HepG2 (cell line): ENCODE data around the gene MTRR. TPM values are rescaled to one million over a fixed set of nuclear protein-coding genes. Genes with fewer than 3 reads are reported as not detected.

Source experiments
- ATAC-seq: fragments of 200-7000 bp; cut with Tn5 transposase; 3 replicates; pipeline ENCODE4 v1.9.1; 2020; ENCODE audit warnings: mild to moderate bottlenecking, moderate library complexity
- BruUV-seq: library from RNA; stranded (reverse); fragments of 400-500 nt; replicated peaks from 2 replicates; lab custom pipeline; 2021; lab: Mats Ljungman, UMichigan
- CTCF ChIA-PET: fragments of 300-600 bp; formaldehyde crosslinking; extraction: SDS; loops from one replicate; lab custom pipeline; 2021; ENCODE audit warnings: low total read pairs, inconsistent platforms, low intra/inter-chr PET ratio; lab: Yijun Ruan, JAX
- POLR2A ChIA-PET: fragments of 350-600 bp; sonication (Branson Sonifier 250); formaldehyde crosslinking; loops from one replicate; lab custom pipeline; 2020; ENCODE audit warnings: antibody characterized with exemption, inconsistent platforms; lab: Yijun Ruan, JAX
- DNase-seq: peaks from one replicate; pipeline ENCODE4 v3.0.0-alpha.2; 2015; ENCODE audit warnings: low spot score
- FAIRE-seq: peaks from 3 replicates; lab custom pipeline; 2011; peaks lifted over from hg19 to GRCh38; lab: Jason Lieb, UNC
- H2AFZ ChIP-seq: one replicate; pipeline ENCODE4 v1.6.1; 2011; ENCODE audit warnings: low read length, inconsistent platforms
- H3K27ac ChIP-seq: fragments of 300-600 bp; 3 replicates; pipeline ENCODE4 v1.8.0; 2011; ENCODE audit warnings: mixed run types, mild to moderate bottlenecking, mixed read lengths, low read length, inconsistent platforms; ENCODE audit not compliant: insufficient read depth; ENCODE audit errors: extremely low read length
- H3K27me3 ChIP-seq, 2 experiments: fragments of 200-600 bp in 1 of 2; 2 replicates in 1 of 2; 3 replicates in 1 of 2; pipeline versions ENCODE4 v1.6.0 to v1.8.0; 2011; ENCODE audit warnings: low read length in 2 of 2, mild to moderate bottlenecking in 2 of 2, moderate library complexity in 2 of 2, inconsistent platforms in 1 of 2; ENCODE audit not compliant: insufficient read depth in 2 of 2, control insufficient read depth in 1 of 2
- H3K36me3 ChIP-seq, 2 experiments: fragments of 200-600 bp in 1 of 2; replicated peaks in 1 of 2; 2 replicates in 1 of 2; 3 replicates in 1 of 2; pipeline versions ENCODE4 v1.5.1 to v1.8.0; 2011; ENCODE audit warnings: low read length in 2 of 2, inconsistent platforms in 1 of 2; ENCODE audit not compliant: insufficient read depth in 2 of 2, control insufficient read depth in 1 of 2
- H3K4me1 ChIP-seq: 2 replicates; pipeline ENCODE4 v1.5.1; 2012; ENCODE audit warnings: low read length, inconsistent platforms; ENCODE audit not compliant: insufficient read depth
- H3K4me2 ChIP-seq: 2 replicates; pipeline ENCODE4 v1.6.0; 2011; ENCODE audit warnings: low read depth, low read length, inconsistent platforms
- H3K4me3 ChIP-seq, 3 experiments: fragments of 200-600 bp in 1 of 3; sonication (generic), shearing (Covaris generic) in 1 of 3; replicated peaks in 1 of 3; 2 replicates each; pipeline ENCODE4 v1.5.1; 2011 to 2016; ENCODE audit warnings: low read length in 3 of 3, inconsistent platforms in 2 of 3, low read depth in 2 of 3, mild to moderate bottlenecking in 2 of 3, control low read depth in 1 of 3, mixed read lengths in 1 of 3; ENCODE audit not compliant: insufficient read depth in 1 of 3
- H3K79me2 ChIP-seq: one replicate; pipeline ENCODE4 v1.6.1; 2011; ENCODE audit warnings: low read length, inconsistent platforms; ENCODE audit not compliant: insufficient read depth
- H3K9ac ChIP-seq: 2 replicates; pipeline ENCODE4 v1.6.0; 2011; ENCODE audit warnings: mild to moderate bottlenecking, low read depth, low read length, inconsistent platforms; ENCODE audit not compliant: insufficient read depth
- H3K9me3 ChIP-seq: 2 replicates; pipeline ENCODE4 v1.5.1; 2012; ENCODE audit warnings: mild to moderate bottlenecking, low read length
- H4K20me1 ChIP-seq: 2 replicates; pipeline ENCODE4 v1.6.0; 2011; ENCODE audit warnings: inconsistent platforms, mild to moderate bottlenecking, low read length, moderate library complexity; ENCODE audit not compliant: insufficient read depth
- CTCF ChIP-seq: sonication (generic); formaldehyde crosslinking; IDR thresholded peaks from 2 replicates; pipeline ENCODE4 v1.5.0; 2020; ENCODE audit warnings: mild to moderate bottlenecking, missing genetic modification reagents, moderate library complexity
- FOSL2 ChIP-seq: sonication (generic); formaldehyde crosslinking; IDR thresholded peaks from 2 replicates; pipeline ENCODE4 v1.4.0; 2020; ENCODE audit warnings: missing genetic modification reagents
- GLI4 ChIP-seq: sonication (generic); formaldehyde crosslinking; IDR thresholded peaks from 2 replicates; pipeline ENCODE4 v1.5.1; 2020; ENCODE audit warnings: missing genetic modification reagents, mild to moderate bottlenecking, moderate library complexity, borderline replicate concordance
- LBX2 ChIP-seq: sonication (generic); formaldehyde crosslinking; IDR thresholded peaks from 2 replicates; pipeline ENCODE4 v1.5.0; 2020; ENCODE audit warnings: missing genetic modification reagents, mild to moderate bottlenecking, borderline replicate concordance
- TCF12 ChIP-seq, 2 experiments: fragments of 450-650 bp in 1 of 2; sonication (generic) in 1 of 2; formaldehyde crosslinking in 1 of 2; IDR thresholded peaks; 2 replicates each; pipeline versions ENCODE4 v1.6.1 to v1.8.0; 2017 to 2022; ENCODE audit warnings: antibody characterized with exemption in 1 of 2, mild to moderate bottlenecking in 1 of 2, missing genetic modification reagents in 1 of 2, moderate library complexity in 1 of 2
- YY1 ChIP-seq: IDR thresholded peaks from 2 replicates; pipeline ENCODE4 v1.6.1; 2011; ENCODE audit warnings: low read length, low read depth, moderate library complexity, mild to moderate bottlenecking; ENCODE audit not compliant: insufficient read depth, insufficient replicate concordance
- WGBS: methylation state at CpG from one replicate; pipeline ENCODE4 v1.1.6; 2017; ENCODE audit warnings: low lambda C conversion rate; 5-methylcytosine and 5-hydroxymethylcytosine counted together
- in situ Hi-C: cut with HindIII; loops from 2 replicates; pipeline ENCODE4 v1.10.0; 2017; ENCODE audit warnings: low pct_unique_long_range_greater_than_20kb; ENCODE audit not compliant: extremely low pct_ligation_motif_present
- intact Hi-C: fragments of 100-400 bp; cut with micrococcal nuclease; formaldehyde crosslinking; loops from one replicate; pipeline ENCODE4 v1.10.0; 2022; ENCODE audit not compliant: unreplicated experiment
- polyA plus RNA-seq, 8 experiments: library from polyadenylated mRNA; depleted of rRNA in 3 of 8; stranded (reverse) in 7 of 8; unstranded in 1 of 8; fragments of >200 nt; fragmentation: Illumina TruSeq in 4 of 8; extraction: Trizol in 4 of 8; gene quantifications; 2 replicates each; pipeline versions ENCODE4 v1.2.1 to v1.2.3, GENCODE V29; 2011 to 2016; ENCODE audit warnings: low read depth in 4 of 8, missing spikeins in 1 of 8, mixed read lengths in 1 of 8; ENCODE audit not compliant: insufficient read depth in 1 of 8
- total RNA-seq, 5 experiments: library from RNA; depleted of rRNA; stranded (reverse); fragments of >200 nt; fragmentation: Illumina TruSeq; extraction: Trizol; gene quantifications; 2 replicates each; pipeline ENCODE4 v1.2.3, GENCODE V29; 2016; ENCODE audit warnings: low read depth in 1 of 5
- TF ChIP-seq, protein P1 (sequence below): sonication (generic); formaldehyde crosslinking; IDR thresholded peaks from 2 replicates; pipeline ENCODE4 v1.4.0; 2020; ENCODE audit warnings: mild to moderate bottlenecking, missing genetic modification reagents

Gene MTRR
- total and polyA plus RNA-seq, 2 of the 13 experiments (the other 11 are each of a cell fraction or from before 2014, with no cell fraction given): 39.2 to 59.2 TPM

GRCh38 chr5:7897014-7897600 is 28.2 kb downstream of the MTRR start:
- H2AFZ ChIP-seq: no peak overlapping the region
- CTCF ChIA-PET: no interaction called here
- TF ChIP-seq FOSL2 (CRISPR knock-in tag) (peak; percentile 58), CTCF (peak; percentile 36), GLI4 (CRISPR knock-in tag) (no peak), LBX2 (CRISPR knock-in tag) (no peak), YY1 (peak; percentile 26), TCF12 (IDR thresholded peaks at IDR 0.05) (no peak), TCF12 (CRISPR knock-in tag; IDR thresholded peaks at IDR 0.05) (no peak)
- TF ChIP-seq, protein P1, sequence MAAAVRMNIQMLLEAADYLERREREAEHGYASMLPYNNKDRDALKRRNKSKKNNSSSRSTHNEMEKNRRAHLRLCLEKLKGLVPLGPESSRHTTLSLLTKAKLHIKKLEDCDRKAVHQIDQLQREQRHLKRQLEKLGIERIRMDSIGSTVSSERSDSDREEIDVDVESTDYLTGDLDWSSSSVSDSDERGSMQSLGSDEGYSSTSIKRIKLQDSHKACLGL (CRISPR knock-in tag): no peak
- no peak for FAIRE-seq
- H3K79me2 ChIP-seq: no peaks in the 10 kb centered on the region
- no peaks in the 10 kb centered on the region for H3K4me1 ChIP-seq
- no peaks in the 10 kb centered on the region for H4K20me1 ChIP-seq
- H3K27me3 ChIP-seq: no peaks in the 10 kb centered on the region
- BruUV-seq: no TSS peak
- no peak overlapping the region for H3K4me2 ChIP-seq
- no peak overlapping the region for H3K27ac ChIP-seq
- POLR2A ChIA-PET: no interaction called here
- ATAC-seq: peak; percentile 83
- DNase-seq: peak; percentile 21
- in situ Hi-C loops (no loop called here), intact Hi-C loops (no loop called here)
- peaks cover 10 to 79% of the 10 kb centered on the region in 2 experiments for H3K36me3 ChIP-seq
- no peak overlapping the region for H3K9ac ChIP-seq
- no peaks in the 10 kb centered on the region for H3K9me3 ChIP-seq
- 78% methylated on average over 5 of the region's 5 CpGs for WGBS
- H3K4me3 ChIP-seq: no peak overlapping the region
